GM23248 (cell line): ENCODE results near the gene ATP7B.

ENCODE experiments used
- EZH2 ChIP-seq: fragments of 200-600 bp; sonication (generic); IDR thresholded peaks from 2 replicates; pipeline ENCODE4 v1.6.1; 2018; ENCODE audit warnings: antibody characterized with exemption, mild to moderate bottlenecking; ENCODE audit not compliant: insufficient read depth, poor library complexity, severe bottlenecking
- EZH2phosphoT487 ChIP-seq: fragments of 200-600 bp; sonication (generic); IDR thresholded peaks from 2 replicates; pipeline ENCODE4 v1.6.1; 2018; ENCODE audit warnings: antibody characterized with exemption, moderate library complexity, mild to moderate bottlenecking, low read depth; ENCODE audit not compliant: insufficient read depth

- TF ChIP-seq EZH2 (no peak), EZH2phosphoT487 (no peak)
Measured at GRCh38 chr13:52033039-52033438, 21.8 kb upstream of the ATP7B start.
